ENCODE results near the gene MCF2L. TPM values are rescaled to one million over a fixed set of nuclear protein-coding genes. Genes with fewer than 3 reads are reported as not detected.

Gene MCF2L
- total and polyA plus RNA-seq, 2 experiments from 2014 or later = 4.8 to 25.6 TPM

DNA sequence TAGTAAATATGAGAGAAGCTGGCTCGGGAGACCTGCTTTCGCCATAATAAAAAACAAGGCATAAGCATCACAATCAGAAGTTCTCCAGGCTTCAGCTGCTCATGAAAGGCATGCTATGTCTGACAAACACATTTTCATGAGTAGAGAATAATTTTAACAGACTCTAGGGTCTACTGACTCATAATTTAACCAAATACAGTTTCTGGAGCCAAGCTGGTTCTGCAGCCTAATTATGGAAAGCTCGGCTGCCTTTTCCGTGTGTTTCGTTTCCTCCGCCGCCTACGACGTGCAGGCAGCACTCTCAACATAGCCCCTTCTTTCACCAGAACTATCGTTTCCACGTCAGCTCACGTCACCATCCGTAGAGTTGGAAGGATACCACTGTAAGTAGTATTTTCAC, 5.7 kb downstream of the MCF2L start:
- no peak overlapping the region for H2AFZ ChIP-seq
- H3K9me3 Mint-ChIP-seq = peaks cover 14% of the 10 kb centered on the region
- peaks cover 5% of the 10 kb centered on the region for H3K4me1 ChIP-seq (ENCODE audit: insufficient read depth)
- no peak overlapping the region for H3K27ac Mint-ChIP-seq
- no peak for TF ChIP-seq ZNF114 (CRISPR knock-in tag; IDR thresholded peaks at IDR 0.05)
- TF ChIP-seq, protein P1, sequence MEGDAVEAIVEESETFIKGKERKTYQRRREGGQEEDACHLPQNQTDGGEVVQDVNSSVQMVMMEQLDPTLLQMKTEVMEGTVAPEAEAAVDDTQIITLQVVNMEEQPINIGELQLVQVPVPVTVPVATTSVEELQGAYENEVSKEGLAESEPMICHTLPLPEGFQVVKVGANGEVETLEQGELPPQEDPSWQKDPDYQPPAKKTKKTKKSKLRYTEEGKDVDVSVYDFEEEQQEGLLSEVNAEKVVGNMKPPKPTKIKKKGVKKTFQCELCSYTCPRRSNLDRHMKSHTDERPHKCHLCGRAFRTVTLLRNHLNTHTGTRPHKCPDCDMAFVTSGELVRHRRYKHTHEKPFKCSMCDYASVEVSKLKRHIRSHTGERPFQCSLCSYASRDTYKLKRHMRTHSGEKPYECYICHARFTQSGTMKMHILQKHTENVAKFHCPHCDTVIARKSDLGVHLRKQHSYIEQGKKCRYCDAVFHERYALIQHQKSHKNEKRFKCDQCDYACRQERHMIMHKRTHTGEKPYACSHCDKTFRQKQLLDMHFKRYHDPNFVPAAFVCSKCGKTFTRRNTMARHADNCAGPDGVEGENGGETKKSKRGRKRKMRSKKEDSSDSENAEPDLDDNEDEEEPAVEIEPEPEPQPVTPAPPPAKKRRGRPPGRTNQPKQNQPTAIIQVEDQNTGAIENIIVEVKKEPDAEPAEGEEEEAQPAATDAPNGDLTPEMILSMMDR (conservative IDR thresholded peaks at IDR 0.05; ENCODE audit: low read depth in 2 of 2) = no peak
- TF ChIP-seq, protein P2, sequence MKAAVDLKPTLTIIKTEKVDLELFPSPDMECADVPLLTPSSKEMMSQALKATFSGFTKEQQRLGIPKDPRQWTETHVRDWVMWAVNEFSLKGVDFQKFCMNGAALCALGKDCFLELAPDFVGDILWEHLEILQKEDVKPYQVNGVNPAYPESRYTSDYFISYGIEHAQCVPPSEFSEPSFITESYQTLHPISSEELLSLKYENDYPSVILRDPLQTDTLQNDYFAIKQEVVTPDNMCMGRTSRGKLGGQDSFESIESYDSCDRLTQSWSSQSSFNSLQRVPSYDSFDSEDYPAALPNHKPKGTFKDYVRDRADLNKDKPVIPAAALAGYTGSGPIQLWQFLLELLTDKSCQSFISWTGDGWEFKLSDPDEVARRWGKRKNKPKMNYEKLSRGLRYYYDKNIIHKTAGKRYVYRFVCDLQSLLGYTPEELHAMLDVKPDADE (IDR thresholded peaks at IDR 0.05) = no peak
- TF ChIP-seq EZH2phosphoT487 (IDR thresholded peaks at IDR 0.05; ENCODE audit: unreplicated experiment) = no peak
- TF ChIP-seq ZNF331 (CRISPR knock-in tag; IDR thresholded peaks at IDR 0.05; ENCODE audit: low read depth) = no peak
- TF ChIP-seq STAT1 (IDR thresholded peaks at IDR 0.05; ENCODE audit: unreplicated experiment) = no peak
- TF ChIP-seq EZH2 (IDR thresholded peaks at IDR 0.05; ENCODE audit: low read depth, unreplicated experiment) = no peak
- no peak for TF ChIP-seq CREB1 (CRISPR knock-in tag; IDR thresholded peaks at IDR 0.05; ENCODE audit: low read depth)
- TF ChIP-seq, protein P3, sequence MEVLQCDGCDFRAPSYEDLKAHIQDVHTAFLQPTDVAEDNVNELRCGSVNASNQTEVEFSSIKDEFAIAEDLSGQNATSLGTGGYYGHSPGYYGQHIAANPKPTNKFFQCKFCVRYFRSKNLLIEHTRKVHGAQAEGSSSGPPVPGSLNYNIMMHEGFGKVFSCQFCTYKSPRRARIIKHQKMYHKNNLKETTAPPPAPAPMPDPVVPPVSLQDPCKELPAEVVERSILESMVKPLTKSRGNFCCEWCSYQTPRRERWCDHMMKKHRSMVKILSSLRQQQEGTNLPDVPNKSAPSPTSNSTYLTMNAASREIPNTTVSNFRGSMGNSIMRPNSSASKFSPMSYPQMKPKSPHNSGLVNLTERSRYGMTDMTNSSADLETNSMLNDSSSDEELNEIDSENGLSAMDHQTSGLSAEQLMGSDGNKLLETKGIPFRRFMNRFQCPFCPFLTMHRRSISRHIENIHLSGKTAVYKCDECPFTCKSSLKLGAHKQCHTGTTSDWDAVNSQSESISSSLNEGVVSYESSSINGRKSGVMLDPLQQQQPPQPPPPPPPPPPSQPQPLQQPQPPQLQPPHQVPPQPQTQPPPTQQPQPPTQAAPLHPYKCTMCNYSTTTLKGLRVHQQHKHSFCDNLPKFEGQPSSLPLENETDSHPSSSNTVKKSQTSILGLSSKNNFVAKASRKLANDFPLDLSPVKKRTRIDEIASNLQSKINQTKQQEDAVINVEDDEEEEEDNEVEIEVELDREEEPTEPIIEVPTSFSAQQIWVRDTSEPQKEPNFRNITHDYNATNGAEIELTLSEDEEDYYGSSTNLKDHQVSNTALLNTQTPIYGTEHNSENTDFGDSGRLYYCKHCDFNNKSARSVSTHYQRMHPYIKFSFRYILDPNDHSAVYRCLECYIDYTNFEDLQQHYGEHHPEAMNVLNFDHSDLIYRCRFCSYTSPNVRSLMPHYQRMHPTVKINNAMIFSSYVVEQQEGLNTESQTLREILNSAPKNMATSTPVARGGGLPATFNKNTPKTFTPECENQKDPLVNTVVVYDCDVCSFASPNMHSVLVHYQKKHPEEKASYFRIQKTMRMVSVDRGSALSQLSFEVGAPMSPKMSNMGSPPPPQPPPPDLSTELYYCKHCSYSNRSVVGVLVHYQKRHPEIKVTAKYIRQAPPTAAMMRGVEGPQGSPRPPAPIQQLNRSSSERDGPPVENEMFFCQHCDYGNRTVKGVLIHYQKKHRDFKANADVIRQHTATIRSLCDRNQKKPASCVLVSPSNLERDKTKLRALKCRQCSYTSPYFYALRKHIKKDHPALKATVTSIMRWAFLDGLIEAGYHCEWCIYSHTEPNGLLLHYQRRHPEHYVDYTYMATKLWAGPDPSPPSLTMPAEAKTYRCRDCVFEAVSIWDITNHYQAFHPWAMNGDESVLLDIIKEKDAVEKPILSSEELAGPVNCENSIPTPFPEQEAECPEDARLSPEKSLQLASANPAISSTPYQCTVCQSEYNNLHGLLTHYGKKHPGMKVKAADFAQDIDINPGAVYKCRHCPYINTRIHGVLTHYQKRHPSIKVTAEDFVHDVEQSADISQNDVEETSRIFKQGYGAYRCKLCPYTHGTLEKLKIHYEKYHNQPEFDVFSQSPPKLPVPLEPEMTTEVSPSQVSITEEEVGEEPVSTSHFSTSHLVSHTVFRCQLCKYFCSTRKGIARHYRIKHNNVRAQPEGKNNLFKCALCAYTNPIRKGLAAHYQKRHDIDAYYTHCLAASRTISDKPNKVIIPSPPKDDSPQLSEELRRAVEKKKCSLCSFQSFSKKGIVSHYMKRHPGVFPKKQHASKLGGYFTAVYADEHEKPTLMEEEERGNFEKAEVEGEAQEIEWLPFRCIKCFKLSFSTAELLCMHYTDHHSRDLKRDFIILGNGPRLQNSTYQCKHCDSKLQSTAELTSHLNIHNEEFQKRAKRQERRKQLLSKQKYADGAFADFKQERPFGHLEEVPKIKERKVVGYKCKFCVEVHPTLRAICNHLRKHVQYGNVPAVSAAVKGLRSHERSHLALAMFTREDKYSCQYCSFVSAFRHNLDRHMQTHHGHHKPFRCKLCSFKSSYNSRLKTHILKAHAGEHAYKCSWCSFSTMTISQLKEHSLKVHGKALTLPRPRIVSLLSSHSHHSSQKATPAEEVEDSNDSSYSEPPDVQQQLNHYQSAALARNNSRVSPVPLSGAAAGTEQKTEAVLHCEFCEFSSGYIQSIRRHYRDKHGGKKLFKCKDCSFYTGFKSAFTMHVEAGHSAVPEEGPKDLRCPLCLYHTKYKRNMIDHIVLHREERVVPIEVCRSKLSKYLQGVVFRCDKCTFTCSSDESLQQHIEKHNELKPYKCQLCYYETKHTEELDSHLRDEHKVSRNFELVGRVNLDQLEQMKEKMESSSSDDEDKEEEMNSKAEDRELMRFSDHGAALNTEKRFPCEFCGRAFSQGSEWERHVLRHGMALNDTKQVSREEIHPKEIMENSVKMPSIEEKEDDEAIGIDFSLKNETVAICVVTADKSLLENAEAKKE (CRISPR knock-in tag; IDR thresholded peaks at IDR 0.05) = no peak
- TF ChIP-seq POLR2AphosphoS5 (IDR thresholded peaks at IDR 0.05; ENCODE audit: low read depth) = no peak
- TF ChIP-seq JUNB (IDR thresholded peaks at IDR 0.05; ENCODE audit: unreplicated experiment) = no peak
- TF ChIP-seq, protein P4, sequence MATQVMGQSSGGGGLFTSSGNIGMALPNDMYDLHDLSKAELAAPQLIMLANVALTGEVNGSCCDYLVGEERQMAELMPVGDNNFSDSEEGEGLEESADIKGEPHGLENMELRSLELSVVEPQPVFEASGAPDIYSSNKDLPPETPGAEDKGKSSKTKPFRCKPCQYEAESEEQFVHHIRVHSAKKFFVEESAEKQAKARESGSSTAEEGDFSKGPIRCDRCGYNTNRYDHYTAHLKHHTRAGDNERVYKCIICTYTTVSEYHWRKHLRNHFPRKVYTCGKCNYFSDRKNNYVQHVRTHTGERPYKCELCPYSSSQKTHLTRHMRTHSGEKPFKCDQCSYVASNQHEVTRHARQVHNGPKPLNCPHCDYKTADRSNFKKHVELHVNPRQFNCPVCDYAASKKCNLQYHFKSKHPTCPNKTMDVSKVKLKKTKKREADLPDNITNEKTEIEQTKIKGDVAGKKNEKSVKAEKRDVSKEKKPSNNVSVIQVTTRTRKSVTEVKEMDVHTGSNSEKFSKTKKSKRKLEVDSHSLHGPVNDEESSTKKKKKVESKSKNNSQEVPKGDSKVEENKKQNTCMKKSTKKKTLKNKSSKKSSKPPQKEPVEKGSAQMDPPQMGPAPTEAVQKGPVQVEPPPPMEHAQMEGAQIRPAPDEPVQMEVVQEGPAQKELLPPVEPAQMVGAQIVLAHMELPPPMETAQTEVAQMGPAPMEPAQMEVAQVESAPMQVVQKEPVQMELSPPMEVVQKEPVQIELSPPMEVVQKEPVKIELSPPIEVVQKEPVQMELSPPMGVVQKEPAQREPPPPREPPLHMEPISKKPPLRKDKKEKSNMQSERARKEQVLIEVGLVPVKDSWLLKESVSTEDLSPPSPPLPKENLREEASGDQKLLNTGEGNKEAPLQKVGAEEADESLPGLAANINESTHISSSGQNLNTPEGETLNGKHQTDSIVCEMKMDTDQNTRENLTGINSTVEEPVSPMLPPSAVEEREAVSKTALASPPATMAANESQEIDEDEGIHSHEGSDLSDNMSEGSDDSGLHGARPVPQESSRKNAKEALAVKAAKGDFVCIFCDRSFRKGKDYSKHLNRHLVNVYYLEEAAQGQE (IDR thresholded peaks at IDR 0.05; ENCODE audit: unreplicated experiment) = no peak
- no peak for TF ChIP-seq NANOG (IDR thresholded peaks at IDR 0.05; ENCODE audit: borderline replicate concordance)
- peaks cover 12% of the 10 kb centered on the region for H3K27me3 Mint-ChIP-seq (ENCODE audit: insufficient read depth, low read depth, poor library complexity)
- DNase-seq (ENCODE audit: low spot score) = no peak
- peaks cover 28% of the 10 kb centered on the region for H3K4me1 Mint-ChIP-seq
- ATAC-seq = no peak
- H3K9me2 ChIP-seq (ENCODE audit: insufficient read depth) = 0 out of 2 replicates have a peak, but pooled peaks cover 6% of the 10 kb centered on the region
- H3K4me3 Mint-ChIP-seq = no peak overlapping the region
- H3K27me3 ChIP-seq (ENCODE audit: insufficient read depth) = 0 out of 2 replicates have a peak, but pooled peaks cover 4% of the 10 kb centered on the region
- H3K36me3 Mint-ChIP-seq (ENCODE audit: low read depth) = no peaks in the 10 kb centered on the region
- H3K36me3 ChIP-seq (ENCODE audit: insufficient read depth) = no peaks in the 10 kb centered on the region; the same call in 1 of the 2 replicates
- H3K4me3 ChIP-seq = no peak overlapping the region
- H3K79me2 ChIP-seq (replicated peaks; ENCODE audit: insufficient read depth) = peaks cover 3% of the 10 kb centered on the region; the same call in 1 of the 2 replicates
- no peak overlapping the region for H3K27ac ChIP-seq (ENCODE audit: low read depth)
- H4K20me1 ChIP-seq (replicated peaks; ENCODE audit: insufficient read depth) = peaks cover 7% of the 10 kb centered on the region; the same call in 1 of the 2 replicates
- 0 out of 2 replicates have a peak, but pooled peaks cover 5% of the 10 kb centered on the region for H3F3A ChIP-seq (replicated peaks; ENCODE audit: low read depth)
- H3K4me2 ChIP-seq = no peak overlapping the region
